ENCODE data around the gene GPRIN2.
A peak's percentile ranks its signal among the peaks of the same experiment; 100 is the strongest.

Gene GPRIN2

DNA sequence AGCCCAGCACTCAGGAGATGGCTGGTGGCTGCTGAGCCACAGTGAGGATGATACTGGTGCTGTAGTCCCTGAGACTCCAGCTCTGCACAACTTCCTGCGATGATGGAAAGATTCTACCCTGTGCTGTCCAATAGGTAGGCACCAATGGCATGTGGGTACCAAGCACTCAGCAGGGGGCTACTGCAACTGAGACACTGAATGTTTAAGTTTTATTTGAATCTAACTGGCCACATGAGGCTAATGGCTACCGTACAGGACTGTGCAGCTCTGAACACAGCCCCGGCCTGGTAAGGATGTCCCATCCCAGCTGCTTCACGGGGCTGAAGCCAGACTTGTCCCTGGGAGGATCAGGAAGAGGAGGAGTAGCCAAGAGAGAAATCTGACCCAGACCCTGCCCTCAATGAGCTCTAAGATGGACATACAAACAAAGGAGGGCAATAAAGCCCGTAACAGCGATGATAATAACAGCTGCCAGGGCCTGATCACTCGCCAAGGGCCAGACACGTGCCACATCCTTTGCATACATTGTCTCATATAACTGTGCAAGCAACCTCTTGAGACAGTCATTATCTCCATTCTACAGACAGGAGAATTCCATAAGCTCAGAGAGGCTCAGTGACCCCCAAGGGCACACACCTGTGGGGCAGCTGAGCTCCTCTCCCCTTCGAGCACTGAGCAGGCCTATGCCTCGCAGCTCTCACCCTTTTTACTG, 3.8 kb downstream of the GPRIN2 start:
- H3K4me3 Mint-ChIP-seq = no peak overlapping the region
- DNase-seq = peak; percentile 10
- peaks cover 10% of the 10 kb centered on the region for H3K4me1 Mint-ChIP-seq
- no peak overlapping the region for H3K27ac Mint-ChIP-seq
- TF ChIP-seq, protein P1, sequence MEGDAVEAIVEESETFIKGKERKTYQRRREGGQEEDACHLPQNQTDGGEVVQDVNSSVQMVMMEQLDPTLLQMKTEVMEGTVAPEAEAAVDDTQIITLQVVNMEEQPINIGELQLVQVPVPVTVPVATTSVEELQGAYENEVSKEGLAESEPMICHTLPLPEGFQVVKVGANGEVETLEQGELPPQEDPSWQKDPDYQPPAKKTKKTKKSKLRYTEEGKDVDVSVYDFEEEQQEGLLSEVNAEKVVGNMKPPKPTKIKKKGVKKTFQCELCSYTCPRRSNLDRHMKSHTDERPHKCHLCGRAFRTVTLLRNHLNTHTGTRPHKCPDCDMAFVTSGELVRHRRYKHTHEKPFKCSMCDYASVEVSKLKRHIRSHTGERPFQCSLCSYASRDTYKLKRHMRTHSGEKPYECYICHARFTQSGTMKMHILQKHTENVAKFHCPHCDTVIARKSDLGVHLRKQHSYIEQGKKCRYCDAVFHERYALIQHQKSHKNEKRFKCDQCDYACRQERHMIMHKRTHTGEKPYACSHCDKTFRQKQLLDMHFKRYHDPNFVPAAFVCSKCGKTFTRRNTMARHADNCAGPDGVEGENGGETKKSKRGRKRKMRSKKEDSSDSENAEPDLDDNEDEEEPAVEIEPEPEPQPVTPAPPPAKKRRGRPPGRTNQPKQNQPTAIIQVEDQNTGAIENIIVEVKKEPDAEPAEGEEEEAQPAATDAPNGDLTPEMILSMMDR (IDR thresholded peaks at IDR 0.05) = no peak
- H3K9me3 Mint-ChIP-seq = no peaks in the 10 kb centered on the region
- no peaks in the 10 kb centered on the region for H3K36me3 Mint-ChIP-seq (ENCODE audit: low read depth)
- no peaks in the 10 kb centered on the region for H3K27me3 Mint-ChIP-seq (ENCODE audit: low read depth, poor library complexity)

DNA sequence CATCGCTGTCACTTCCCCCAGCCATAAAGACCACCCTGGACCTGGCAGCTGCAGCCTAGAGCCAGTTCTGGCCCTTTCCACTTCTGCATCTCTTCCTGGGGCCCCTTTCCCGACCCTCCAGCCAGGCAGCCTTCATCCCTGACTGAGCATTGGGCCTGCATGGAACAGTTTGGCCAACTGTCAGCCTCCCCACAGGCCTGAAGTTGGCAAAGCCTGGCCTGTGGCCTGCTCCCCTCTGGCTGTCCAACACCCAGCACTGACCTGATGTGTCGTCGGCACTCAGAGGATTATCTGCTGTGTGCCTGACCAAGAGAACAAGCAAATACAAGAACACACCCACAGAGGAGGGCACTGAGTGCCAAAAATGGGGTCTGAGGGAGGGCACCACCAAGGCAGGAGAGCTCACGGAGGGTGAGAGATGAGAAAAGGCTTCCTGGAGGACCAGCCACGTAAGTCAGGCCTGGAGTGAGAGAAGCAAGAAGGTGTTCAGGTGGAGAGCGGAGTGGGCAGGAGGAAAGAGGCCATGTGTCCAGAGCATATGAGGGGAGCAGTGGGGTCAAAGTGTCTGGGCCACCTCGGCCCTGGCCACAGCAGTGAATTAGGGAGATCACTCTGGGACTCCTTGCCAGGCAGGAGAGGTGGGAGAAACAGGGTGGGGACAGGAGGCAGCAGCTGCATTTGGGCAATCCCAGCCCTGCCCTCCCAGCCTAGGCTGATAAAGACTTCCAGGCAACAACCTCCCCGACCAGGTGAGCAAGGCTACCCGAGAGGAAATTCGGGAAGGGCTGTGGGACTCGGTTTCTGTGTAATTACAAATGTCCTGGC, 4.5 kb downstream of the GPRIN2 start:
- peaks cover 7% of the 10 kb centered on the region for H3K4me1 Mint-ChIP-seq
- H3K9me3 Mint-ChIP-seq = no peaks in the 10 kb centered on the region
- H3K4me3 Mint-ChIP-seq = no peak overlapping the region
- H3K27me3 Mint-ChIP-seq (ENCODE audit: low read depth, poor library complexity) = no peaks in the 10 kb centered on the region
- H3K27ac Mint-ChIP-seq = no peak overlapping the region
- no peaks in the 10 kb centered on the region for H3K36me3 Mint-ChIP-seq (ENCODE audit: low read depth)
- TF ChIP-seq, protein P1 (IDR thresholded peaks at IDR 0.05) = no peak
- DNase-seq = peak; percentile 5

DNA sequence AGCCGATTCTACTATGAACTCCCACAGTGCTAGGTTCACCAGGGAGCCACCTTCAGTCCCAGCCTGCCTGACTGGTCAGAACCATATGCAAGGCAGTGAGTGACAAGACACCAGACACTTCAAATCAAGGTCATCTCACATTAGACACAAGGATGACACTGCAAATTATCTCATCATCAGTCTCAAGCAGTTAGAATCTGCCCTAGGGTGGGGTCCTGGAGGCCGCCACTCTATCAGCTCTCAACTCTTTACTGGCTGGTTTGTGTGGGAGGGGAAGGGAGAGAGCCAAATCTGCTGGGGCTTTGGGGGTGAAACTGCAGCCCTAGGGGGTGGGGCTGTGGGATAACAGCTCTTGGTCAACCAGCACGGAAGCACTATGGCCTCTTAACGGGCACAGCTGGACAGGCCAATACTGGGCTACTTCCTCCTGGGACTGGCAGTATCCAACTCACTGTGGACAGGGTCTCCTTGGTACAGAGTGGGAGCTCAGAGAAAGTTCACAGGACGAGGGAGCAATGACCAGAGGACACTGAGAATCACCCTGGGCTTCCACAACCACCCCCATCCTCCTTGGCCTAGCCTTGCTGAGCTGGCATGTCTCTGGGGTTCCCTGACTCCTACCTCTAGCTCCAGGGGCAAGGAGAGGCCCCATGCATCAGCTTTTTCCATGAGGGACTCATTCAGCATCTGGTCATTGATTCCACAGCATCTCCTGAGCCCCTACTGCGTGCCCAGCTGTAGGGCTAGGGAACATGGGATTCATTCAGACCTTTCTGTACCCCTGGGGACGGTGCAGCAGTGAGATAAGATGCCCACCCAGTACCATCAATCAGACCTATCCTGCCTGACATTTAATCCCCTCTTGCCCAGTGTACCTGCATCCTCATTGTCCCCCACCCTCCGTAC, 5.4 kb downstream of the GPRIN2 start:
- Mint-ChIP-seq H3K27ac (no peak overlapping the region), H3K4me3 (no peak overlapping the region), H3K36me3 (ENCODE audit: low read depth) (no peaks in the 10 kb centered on the region), H3K4me1 (peaks cover 4% of the 10 kb centered on the region), H3K9me3 (no peaks in the 10 kb centered on the region), H3K27me3 (ENCODE audit: low read depth, poor library complexity) (no peaks in the 10 kb centered on the region)
- peak; percentile 1 for DNase-seq
- TF ChIP-seq, protein P1 (IDR thresholded peaks at IDR 0.05) = no peak

DNA sequence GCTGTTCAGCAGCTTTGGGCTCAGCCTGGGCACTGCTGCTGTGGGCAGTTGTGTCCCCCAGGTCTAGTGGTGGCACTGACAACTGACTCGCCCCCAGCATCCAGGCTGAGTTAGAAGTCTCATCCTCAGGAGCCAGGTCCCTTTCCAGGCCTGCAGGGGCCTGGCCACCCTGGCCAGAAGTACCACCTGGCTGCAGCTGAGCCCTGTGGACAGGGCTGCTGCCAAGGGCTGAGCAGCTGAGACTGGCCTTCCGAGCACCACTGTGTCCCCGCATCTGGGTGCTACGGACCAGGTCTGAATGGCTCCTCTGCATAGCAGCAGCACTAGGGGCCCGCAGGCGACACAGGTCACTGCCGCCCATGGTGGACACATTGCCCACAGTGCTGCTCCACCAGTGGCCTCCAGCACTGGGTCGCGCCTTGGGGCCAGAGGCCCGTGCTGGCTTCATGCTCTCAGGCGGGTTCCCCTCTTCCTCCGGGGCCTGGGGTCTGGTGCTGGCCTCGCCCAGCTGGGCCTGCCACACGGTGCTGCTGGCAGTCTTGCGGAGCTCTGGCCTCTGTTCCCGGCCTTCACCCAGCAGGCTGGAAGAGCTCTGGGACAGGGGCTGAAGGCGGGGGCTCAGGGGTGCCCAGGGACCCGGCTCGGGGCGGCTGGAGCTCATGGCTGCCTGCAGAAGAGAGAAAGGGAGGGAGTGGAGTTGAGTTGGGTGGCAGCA, 6.2 kb downstream of the GPRIN2 start:
- no peak overlapping the region for H3K4me3 Mint-ChIP-seq
- no peaks in the 10 kb centered on the region for H3K36me3 Mint-ChIP-seq (ENCODE audit: low read depth)
- peak; percentile 4 for DNase-seq
- no peaks in the 10 kb centered on the region for H3K9me3 Mint-ChIP-seq
- H3K4me1 Mint-ChIP-seq = no peaks in the 10 kb centered on the region
- TF ChIP-seq, protein P1 (IDR thresholded peaks at IDR 0.05) = no peak
- H3K27ac Mint-ChIP-seq = no peak overlapping the region
- H3K27me3 Mint-ChIP-seq (ENCODE audit: low read depth, poor library complexity) = no peaks in the 10 kb centered on the region
